ENCODE data around the gene TSPAN4. TPM values are rescaled to one million over a fixed set of nuclear protein-coding genes. Genes with fewer than 3 reads are reported as not detected.

The TSPAN4 gene
- 10 to 100 TPM; 14.4 to 34.8 (median 21.5) TPM for total RNA-seq

- in situ Hi-C loops (cut with MboI; ENCODE audit: low sequenced_read_pairs in 4 of 4) = no loop called here
Measured at GRCh38 chr11:842370-843002, at the start of gene TSPAN4, which contains the start of gene POLR2L. Gene TSPAN4, plus strand, starts transcription at chr11:842852. Its CDS starts 7,453 bp downstream, at chr11:850305. Gene POLR2L, minus strand, starts transcription at chr11:842529. Its CDS starts 21 bp downstream, at chr11:842508.

GRCh38 chr11:792873-793272 is 49.8 kb upstream of the TSPAN4 start:
- no peak for TF ChIP-seq CTCF (IDR thresholded peaks at IDR 0.05 in 4 of 5, conservative IDR thresholded peaks at IDR 0.05 in 1 of 5)
- no peak for TF ChIP-seq POLR2A (IDR thresholded peaks at IDR 0.05)
- Histone ChIP-seq H3K36me3 (no peaks in the 10 kb centered on the region), H3K27me3 (peaks cover 39 to 60% (median 55%) of the 10 kb centered on the region in 3 donors), H3K9me3 (no peaks in the 10 kb centered on the region), H3K27ac (no peak overlapping the region), H3K4me3 (no peak overlapping the region), H3K4me1 (peaks cover 9 to 29% of the 10 kb centered on the region in 2 donors)
- no peak for ATAC-seq
- intact Hi-C loops (cut with DNase I; ENCODE audit: low total_unique reads) (no loop called here), in situ Hi-C loops (cut with MboI; ENCODE audit: low sequenced_read_pairs in 4 of 4) (no loop called here)
- no peak for DNase-seq

More at GRCh38 chr11:842370-843002, at the start of gene TSPAN4, which contains the start of gene POLR2L:
- peak within 1 kb of the TSS; percentile 82 to 97 (median 86) for H3K27ac ChIP-seq
- H3K4me1 ChIP-seq = peaks cover 29 to 37% of the 10 kb centered on the region in 2 donors
- peaks cover 0 to 27% of the 10 kb centered on the region in 2 donors for H3K36me3 ChIP-seq
- peak; percentile 89 to 93 for TF ChIP-seq POLR2A (IDR thresholded peaks at IDR 0.05)
- TF ChIP-seq CTCF (IDR thresholded peaks at IDR 0.05 in 4 of 5, conservative IDR thresholded peaks at IDR 0.05 in 1 of 5) = peak in 2 of 5 experiments; percentile 52 to 57
- no peaks in the 10 kb centered on the region for H3K27me3 ChIP-seq
- DNase-seq = peak; percentile 84 to 88
- intact Hi-C loops (cut with DNase I; ENCODE audit: low total_unique reads) = loop anchor here (2.0 to 5.0 kb wide), 2 partner anchors 22 to 70 kb away; partner anchors contain the start of gene CHID1
- peak; percentile 75 to 79 for ATAC-seq
- H3K9me3 ChIP-seq = no peaks in the 10 kb centered on the region
- H3K4me3 ChIP-seq = peak within 1 kb of the TSS; percentile 83 to 97 (median 87)

- in situ Hi-C loops (cut with MboI; ENCODE audit: low sequenced_read_pairs in 4 of 4) = no loop called here
- ATAC-seq = no peak
- no peak for DNase-seq
- Histone ChIP-seq H3K27ac (no peak overlapping the region), H3K4me3 (no peak overlapping the region), H3K4me1 (peaks cover 11 to 33% of the 10 kb centered on the region in 2 donors), H3K36me3 (no peaks in the 10 kb centered on the region), H3K9me3 (no peaks in the 10 kb centered on the region), H3K27me3 (peaks cover 34 to 54% (median 52%) of the 10 kb centered on the region in 3 donors)
- TF ChIP-seq POLR2A (IDR thresholded peaks at IDR 0.05) (no peak), CTCF (IDR thresholded peaks at IDR 0.05 in 4 of 5, conservative IDR thresholded peaks at IDR 0.05 in 1 of 5) (no peak)
- intact Hi-C loops (cut with DNase I; ENCODE audit: low total_unique reads) = no loop called here
Measured at GRCh38 chr11:793556-793955, 49.1 kb upstream of the TSPAN4 start.

- TF ChIP-seq CTCF (IDR thresholded peaks at IDR 0.05 in 4 of 5, conservative IDR thresholded peaks at IDR 0.05 in 1 of 5) (no peak), POLR2A (IDR thresholded peaks at IDR 0.05) (no peak)
- DNase-seq = no peak
Measured at GRCh38 chr11:794013-794765, 48.5 kb upstream of the TSPAN4 start.

More at GRCh38 chr11:794013-794765, 48.5 kb upstream of the TSPAN4 start:
- intact Hi-C loops (cut with DNase I; ENCODE audit: low total_unique reads) = no loop called here
- in situ Hi-C loops (cut with MboI; ENCODE audit: low sequenced_read_pairs in 4 of 4) = no loop called here
- peaks cover 11 to 35% of the 10 kb centered on the region in 2 donors for H3K4me1 ChIP-seq
- no peak overlapping the region for H3K4me3 ChIP-seq
- no peak for ATAC-seq
- H3K27ac ChIP-seq = no peak overlapping the region
- H3K27me3 ChIP-seq = peaks cover 27 to 48% (median 46%) of the 10 kb centered on the region in 3 donors
- no peaks in the 10 kb centered on the region for H3K9me3 ChIP-seq
- peaks cover 0 to 2% of the 10 kb centered on the region in 2 donors for H3K36me3 ChIP-seq

Data from gastrocnemius medialis (tissue), 4 donors.